ENCODE data around the gene HIF1A. TPM values are rescaled to one million over a fixed set of nuclear protein-coding genes. Genes with fewer than 3 reads are reported as not detected.

The HIF1A gene
- total and polyA plus RNA-seq, 10 of the 15 experiments (the other 5 are each of a cell fraction or from before 2014, with no cell fraction given), result 18.3 to 97.0 (median 75.3) TPM

DNA sequence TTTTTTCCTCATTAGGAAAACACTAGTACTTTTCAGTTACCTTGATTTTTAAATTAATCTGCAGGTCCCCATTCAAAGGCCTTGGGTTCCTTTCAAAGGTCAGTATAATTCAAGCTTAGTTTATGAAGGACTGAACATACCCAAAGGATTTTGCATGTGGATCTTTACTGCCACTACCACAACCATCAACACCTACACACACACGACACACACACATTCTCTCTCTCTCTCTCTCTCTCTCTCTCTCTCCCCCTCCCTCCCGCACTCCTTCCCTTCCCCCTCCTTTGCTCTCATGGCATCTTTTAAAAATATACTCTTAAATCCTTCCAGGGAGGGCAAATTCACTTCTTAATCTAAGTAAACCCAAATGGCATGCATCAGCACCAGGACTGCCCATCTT is 28.8 kb downstream of the HIF1A start:
- no peak overlapping the region for H3K9ac ChIP-seq (ENCODE audit: control insufficient read depth, insufficient read depth, low read length)
- 100% methylated on average over 1 of the region's 2 CpGs for WGBS (ENCODE audit: insufficient coverage, insufficient replicate concordance, low lambda C conversion rate, missing lambda C conversion rate)
- H3K27me3 ChIP-seq (replicated peaks in 1 of 2; ENCODE audit: control insufficient read depth in 2 of 2, insufficient read depth in 2 of 2, low read length in 1 of 2), result no peaks in the 10 kb centered on the region
- BruUV-seq (replicated peaks), result no TSS peak
- TF ChIP-seq, protein P1, sequence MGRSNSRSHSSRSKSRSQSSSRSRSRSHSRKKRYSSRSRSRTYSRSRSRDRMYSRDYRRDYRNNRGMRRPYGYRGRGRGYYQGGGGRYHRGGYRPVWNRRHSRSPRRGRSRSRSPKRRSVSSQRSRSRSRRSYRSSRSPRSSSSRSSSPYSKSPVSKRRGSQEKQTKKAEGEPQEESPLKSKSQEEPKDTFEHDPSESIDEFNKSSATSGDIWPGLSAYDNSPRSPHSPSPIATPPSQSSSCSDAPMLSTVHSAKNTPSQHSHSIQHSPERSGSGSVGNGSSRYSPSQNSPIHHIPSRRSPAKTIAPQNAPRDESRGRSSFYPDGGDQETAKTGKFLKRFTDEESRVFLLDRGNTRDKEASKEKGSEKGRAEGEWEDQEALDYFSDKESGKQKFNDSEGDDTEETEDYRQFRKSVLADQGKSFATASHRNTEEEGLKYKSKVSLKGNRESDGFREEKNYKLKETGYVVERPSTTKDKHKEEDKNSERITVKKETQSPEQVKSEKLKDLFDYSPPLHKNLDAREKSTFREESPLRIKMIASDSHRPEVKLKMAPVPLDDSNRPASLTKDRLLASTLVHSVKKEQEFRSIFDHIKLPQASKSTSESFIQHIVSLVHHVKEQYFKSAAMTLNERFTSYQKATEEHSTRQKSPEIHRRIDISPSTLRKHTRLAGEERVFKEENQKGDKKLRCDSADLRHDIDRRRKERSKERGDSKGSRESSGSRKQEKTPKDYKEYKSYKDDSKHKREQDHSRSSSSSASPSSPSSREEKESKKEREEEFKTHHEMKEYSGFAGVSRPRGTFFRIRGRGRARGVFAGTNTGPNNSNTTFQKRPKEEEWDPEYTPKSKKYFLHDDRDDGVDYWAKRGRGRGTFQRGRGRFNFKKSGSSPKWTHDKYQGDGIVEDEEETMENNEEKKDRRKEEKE (IDR thresholded peaks at IDR 0.05), result no peak
- TF ChIP-seq HDAC2 (IDR thresholded peaks at IDR 0.05) (no peak), DPF2 (IDR thresholded peaks at IDR 0.05) (no peak)
- intact Hi-C loops (cut with micrococcal nuclease; ENCODE audit: unreplicated experiment), result no loop called here
- no peak overlapping the region for H3K4me2 ChIP-seq (ENCODE audit: control insufficient read depth, insufficient read depth)
- peaks cover 6 to 43% of the 10 kb centered on the region in 2 experiments for H3K36me3 ChIP-seq (ENCODE audit: control insufficient read depth in 2 of 2, insufficient read depth in 2 of 2, low read length in 1 of 2)
- no peak overlapping the region for H3K4me3 ChIP-seq
- FAIRE-seq (no peak), ATAC-seq (no peak), DNase-seq (ENCODE audit: low read depth, low spot score) (no peak)
- peaks cover 8% of the 10 kb centered on the region; the same call in 1 of the 2 replicates for H3K4me1 ChIP-seq (ENCODE audit: control insufficient read depth, insufficient read depth, low read length)
- ChIA-PET CTCF (interaction anchor here (0.5 to 2.7 kb wide), 3 partner anchors 18 to 249 kb away, joined by 3 to 11 read pairs (median 9); no protein-coding TSS in a partner anchor), POLR2A (interaction anchor here (0.6 to 1.5 kb wide), 2 partner anchors 22 to 25 kb away, joined by 3 to 6 read pairs; no protein-coding TSS in a partner anchor), RAD21 (ENCODE audit: unreplicated experiment) (no interaction called here), SMC1A (ENCODE audit: uncharacterized antibody, unreplicated experiment) (interaction anchor here (1.0 kb wide), 1 partner anchor 8 kb away, joined by 3 read pairs; no protein-coding TSS in a partner anchor)
- no peak overlapping the region for H2AFZ ChIP-seq (ENCODE audit: control insufficient read depth, low read depth, low read length)
- H3K27ac ChIP-seq (ENCODE audit: control insufficient read depth, insufficient read depth), result no peak overlapping the region
- no peaks in the 10 kb centered on the region for H3K9me3 ChIP-seq (replicated peaks; ENCODE audit: control insufficient read depth, insufficient read depth, low read length)
- in situ Hi-C loops (cut with MboI), result no loop called here
- peaks cover 3% of the 10 kb centered on the region for H4K20me1 ChIP-seq (ENCODE audit: control insufficient read depth, insufficient read depth)
- peaks cover 57% of the 10 kb centered on the region for H3K79me2 ChIP-seq (ENCODE audit: control insufficient read depth, insufficient read depth, low read length)

All from GM12878 (cell line).